HG03066 (cell line): ENCODE measurements around the gene PTPRC.
A peak's percentile ranks its signal among the peaks of the same experiment; 100 is the strongest.

Experiments
- ATAC-seq: cut with Tn5 transposase; IDR thresholded peaks from one replicate; pipeline ENCODE4 v1.9.1; 2021; ENCODE audit warnings: low read depth; ENCODE audit not compliant: unreplicated experiment

Gene PTPRC

DNA sequence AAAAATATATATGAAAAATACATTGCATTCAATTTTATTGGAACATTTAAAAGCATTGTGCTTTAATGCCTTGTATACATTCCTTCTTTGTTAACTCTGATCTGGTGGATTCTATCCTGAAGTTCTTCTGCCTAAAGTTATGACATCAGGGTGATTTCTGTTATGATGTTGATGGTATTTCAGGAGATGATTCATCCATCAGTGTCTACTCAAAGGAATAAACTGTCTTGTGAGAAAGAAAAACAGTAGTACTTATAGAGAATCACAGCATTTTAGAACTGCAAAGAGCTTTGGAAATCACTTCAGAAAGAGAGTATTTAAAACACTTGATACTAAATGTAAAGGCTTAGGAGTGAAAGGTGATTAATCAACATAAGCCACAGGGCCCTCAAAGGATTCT lies 155.7 kb downstream of the PTPRC start:
- ATAC-seq = no peak

DNA sequence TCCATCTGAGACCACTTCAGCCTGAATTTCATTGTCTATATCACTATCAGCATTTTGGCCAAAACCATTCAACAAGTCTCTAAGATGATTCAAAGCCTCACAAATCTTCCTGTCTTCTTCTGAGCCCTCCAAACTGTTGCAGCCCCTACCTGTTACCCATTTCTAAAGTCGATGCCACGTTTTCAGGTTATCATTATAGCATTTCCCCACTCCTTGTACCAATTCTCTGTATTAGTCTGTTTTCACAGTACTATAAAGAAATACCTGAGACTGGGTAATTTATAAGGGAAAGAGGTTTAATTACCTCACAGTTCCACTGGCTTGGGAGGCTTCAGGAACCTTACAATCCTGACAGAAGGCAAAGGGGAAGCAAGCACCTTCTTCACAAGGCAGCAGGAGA lies 158.8 kb downstream of the PTPRC start:
- no peak for ATAC-seq

DNA sequence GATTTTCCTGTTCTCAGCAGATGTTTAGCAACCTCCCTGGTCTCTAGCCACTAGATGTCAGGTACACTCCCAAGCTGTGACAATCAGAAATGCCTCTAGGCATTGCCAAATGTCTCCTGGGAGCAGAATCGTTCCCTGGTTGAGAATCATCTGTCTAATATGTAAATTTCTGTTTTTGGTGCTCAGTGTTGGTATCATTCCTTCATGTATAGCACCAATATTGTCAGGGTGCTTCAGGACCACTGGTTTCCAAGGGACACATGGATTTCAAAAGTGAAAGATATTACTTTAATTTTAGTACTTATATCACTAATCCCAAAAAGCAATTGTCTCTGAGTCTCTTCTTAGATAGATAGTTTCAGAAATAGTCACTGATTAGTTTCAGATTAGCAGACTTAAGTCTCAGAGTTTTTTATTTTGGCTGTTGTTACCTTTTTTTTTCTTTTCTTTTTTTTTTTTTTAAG lies 160.1 kb downstream of the PTPRC start:
- ATAC-seq = peak; percentile 66

DNA sequence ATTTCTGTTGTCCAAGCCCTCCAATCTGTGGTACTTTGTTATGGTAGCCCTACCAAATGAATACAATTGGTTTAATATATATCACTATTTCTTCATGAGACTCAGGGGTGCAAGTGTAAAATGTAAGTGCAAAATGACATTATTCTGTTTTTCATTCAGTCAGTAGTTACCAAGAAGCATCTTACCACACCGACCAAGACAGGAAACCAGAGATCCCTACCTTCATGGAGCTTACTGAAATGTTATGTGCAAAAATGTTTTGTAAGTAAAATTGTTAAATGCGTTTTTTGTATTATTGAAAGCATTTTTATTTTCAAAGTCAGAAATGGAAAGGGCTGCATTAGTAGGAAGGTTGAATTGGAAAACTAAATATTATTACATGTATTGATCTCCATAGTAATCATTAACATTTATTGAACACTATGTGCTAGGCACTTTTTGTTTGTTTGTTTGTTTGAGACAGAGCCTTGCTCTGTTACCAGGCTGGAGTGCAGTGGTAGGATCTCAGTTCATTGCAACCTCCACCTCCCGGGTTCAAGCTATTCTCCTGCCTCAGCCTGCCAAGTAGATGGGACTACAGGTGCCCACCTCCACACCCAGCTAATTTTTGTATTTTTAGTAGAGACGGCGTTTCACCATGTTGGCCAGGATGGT lies 166.8 kb downstream of the PTPRC start:
- no peak for ATAC-seq

DNA sequence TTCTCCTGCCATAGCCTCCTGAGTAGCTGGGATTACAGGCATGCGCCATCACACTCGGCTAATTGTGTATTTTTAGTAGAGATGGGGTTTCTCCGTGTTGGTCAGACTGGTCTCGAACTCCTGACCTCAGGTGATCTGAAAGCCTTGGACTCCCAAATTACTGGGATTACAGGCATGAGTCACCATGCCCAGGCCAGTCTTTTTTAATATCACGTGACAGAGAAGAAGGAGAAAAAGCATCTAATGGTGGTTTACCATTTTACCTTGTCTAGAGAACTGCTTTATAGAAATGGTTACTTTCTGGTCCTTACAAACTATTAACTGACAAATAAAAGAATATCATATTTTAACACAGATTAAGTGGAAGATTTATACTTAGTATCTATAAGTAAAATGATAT lies 168.0 kb downstream of the PTPRC start:
- no peak for ATAC-seq
